ENCODE data around the gene DUSP11.
"Not testable (repeated sequence)": the region's sequence is repeated elsewhere in the genome, so short reads cannot be mapped to it uniquely, and the experiment has no call there.

Gene DUSP11

DNA sequence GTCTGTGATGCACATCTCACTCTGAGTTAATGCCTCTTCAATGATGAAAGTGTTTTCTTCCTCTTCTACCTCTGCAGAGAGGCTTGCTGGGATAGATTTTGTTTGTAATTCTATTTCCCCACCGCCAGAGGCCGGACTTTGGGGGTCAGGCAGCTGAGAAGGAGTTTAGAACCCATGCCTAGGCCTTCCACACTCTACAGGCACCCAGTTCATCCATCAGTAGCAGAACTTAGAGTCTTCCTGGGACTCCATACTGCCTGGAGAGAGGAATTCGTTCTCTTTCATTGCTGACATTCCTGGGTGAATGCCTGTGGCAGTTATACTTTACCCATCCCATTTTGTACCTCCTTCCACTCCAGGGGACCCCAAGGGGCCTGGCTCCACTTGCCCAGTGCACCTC, 51.9 kb downstream of the DUSP11 start:
- Histone ChIP-seq H3K27me3 (ENCODE audit: insufficient read depth, low read length) (no peaks in the 10 kb centered on the region), H3K36me3 (ENCODE audit: insufficient read depth, low read length) (peaks cover 39% of the 10 kb centered on the region), H3K4me3 (ENCODE audit: low read length) (no peak overlapping the region), H3K9me3 (ENCODE audit: low read length) (no peaks in the 10 kb centered on the region), H2AFZ (ENCODE audit: low read depth, low read length) (no peak overlapping the region), H3K4me1 (ENCODE audit: insufficient read depth, low read length) (no peaks in the 10 kb centered on the region)

DNA sequence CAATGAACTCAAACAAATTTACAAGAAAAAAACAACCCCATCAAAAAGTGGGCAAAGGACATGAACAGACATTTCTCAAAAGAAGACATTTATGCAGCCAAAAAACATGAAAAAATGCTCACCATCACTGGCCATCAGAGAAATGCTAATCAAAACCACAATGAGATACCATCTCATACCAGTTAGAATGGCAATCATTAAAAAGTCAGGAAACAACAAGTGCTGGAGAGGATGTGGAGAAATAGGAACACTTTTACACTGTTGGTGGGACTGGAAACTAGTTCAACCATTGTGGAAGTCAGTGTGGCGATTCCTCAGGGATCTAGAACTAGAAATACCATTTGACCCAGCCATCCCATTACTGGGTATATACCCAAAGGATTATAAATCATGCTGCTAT, 53.2 kb downstream of the DUSP11 start:
- not testable (repeated sequence) for H3K4me3 ChIP-seq (ENCODE audit: low read length); H3K4me1 ChIP-seq (ENCODE audit: insufficient read depth, low read length)
- peaks cover 28% of the 10 kb centered on the region for H3K36me3 ChIP-seq (ENCODE audit: insufficient read depth, low read length)

DNA sequence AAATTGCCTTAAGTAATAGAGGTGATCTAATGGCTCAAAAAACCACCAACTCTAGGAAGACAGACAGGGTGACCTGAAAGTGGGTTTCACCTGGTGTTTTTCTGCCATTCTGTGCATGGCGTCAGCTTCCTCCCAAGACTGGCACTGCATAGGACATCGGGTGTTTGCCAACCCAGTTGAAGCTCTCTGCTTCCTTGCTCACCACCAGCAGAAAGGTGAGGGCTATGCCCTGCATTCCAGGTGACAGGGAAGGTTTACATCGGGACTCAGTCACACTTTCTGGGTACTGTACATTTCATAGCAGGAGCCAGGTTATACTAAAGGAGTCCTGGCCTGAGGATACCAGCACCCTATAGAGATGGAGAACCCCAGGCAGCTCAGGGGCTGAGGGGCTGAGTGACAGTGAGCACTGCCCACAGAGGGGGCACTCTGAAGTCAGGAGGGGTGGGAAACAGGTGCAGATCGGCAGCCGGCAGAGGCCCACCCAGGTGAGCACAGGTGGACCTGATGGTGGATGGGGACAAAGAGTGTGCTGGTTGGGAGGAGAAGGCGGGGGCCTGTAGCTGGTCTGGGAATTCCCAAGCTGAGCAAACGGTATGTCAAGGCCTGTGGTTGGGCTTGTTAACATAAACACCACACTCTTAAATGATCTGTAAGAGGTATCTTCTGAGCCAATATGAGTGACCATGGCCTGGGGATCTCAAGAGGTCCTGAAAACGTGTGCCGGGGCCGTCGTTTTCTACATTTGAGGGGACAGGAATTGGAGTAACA, 60.9 kb downstream of the DUSP11 start:
- no peaks in the 10 kb centered on the region for H3K27me3 ChIP-seq (ENCODE audit: insufficient read depth, low read length)
- H3K36me3 ChIP-seq (ENCODE audit: insufficient read depth, low read length): no peaks in the 10 kb centered on the region
- H3K4me3 ChIP-seq (ENCODE audit: low read length): no peak overlapping the region
- peaks cover 3% of the 10 kb centered on the region for H3K9me3 ChIP-seq (ENCODE audit: low read length)
- H2AFZ ChIP-seq (ENCODE audit: low read depth, low read length): no peak overlapping the region
- H3K4me1 ChIP-seq (ENCODE audit: insufficient read depth, low read length): no peaks in the 10 kb centered on the region

More for the DNA sequence above, 53.2 kb downstream of the DUSP11 start:
- H2AFZ ChIP-seq (ENCODE audit: low read depth, low read length); H3K27me3 ChIP-seq (ENCODE audit: insufficient read depth, low read length); H3K9me3 ChIP-seq (ENCODE audit: low read length): not testable (repeated sequence)

GRCh38 chr2:73718421-73718820, 61.5 kb downstream of the DUSP11 start:
- Histone ChIP-seq H2AFZ (ENCODE audit: low read depth, low read length) (no peak overlapping the region), H3K4me1 (ENCODE audit: insufficient read depth, low read length) (no peaks in the 10 kb centered on the region), H3K36me3 (ENCODE audit: insufficient read depth, low read length) (no peaks in the 10 kb centered on the region), H3K9me3 (ENCODE audit: low read length) (peaks cover 3% of the 10 kb centered on the region), H3K4me3 (ENCODE audit: low read length) (no peak overlapping the region), H3K27me3 (ENCODE audit: insufficient read depth, low read length) (no peaks in the 10 kb centered on the region)

- not testable (repeated sequence) for H3K4me3 ChIP-seq (ENCODE audit: low read length)
Measured at GRCh38 chr2:73717695-73718094, 62.2 kb downstream of the DUSP11 start.

GRCh38 chr2:73717251-73717606, 62.7 kb downstream of the DUSP11 start:
- Histone ChIP-seq H3K27me3 (ENCODE audit: insufficient read depth, low read length) (no peaks in the 10 kb centered on the region), H2AFZ (ENCODE audit: low read depth, low read length) (no peak overlapping the region), H3K9me3 (ENCODE audit: low read length) (peaks cover 3% of the 10 kb centered on the region), H3K4me1 (ENCODE audit: insufficient read depth, low read length) (no peaks in the 10 kb centered on the region), H3K4me3 (ENCODE audit: low read length) (no peak overlapping the region), H3K36me3 (ENCODE audit: insufficient read depth, low read length) (no peaks in the 10 kb centered on the region)

More at GRCh38 chr2:73717695-73718094, 62.2 kb downstream of the DUSP11 start:
- H3K4me1 ChIP-seq (ENCODE audit: insufficient read depth, low read length); H3K27me3 ChIP-seq (ENCODE audit: insufficient read depth, low read length); H3K36me3 ChIP-seq (ENCODE audit: insufficient read depth, low read length); H3K9me3 ChIP-seq (ENCODE audit: low read length); H2AFZ ChIP-seq (ENCODE audit: low read depth, low read length): not testable (repeated sequence)

- H3K4me3 ChIP-seq (ENCODE audit: low read length): no peak overlapping the region
- H3K9me3 ChIP-seq (ENCODE audit: low read length): peaks cover 3% of the 10 kb centered on the region
- H2AFZ ChIP-seq (ENCODE audit: low read depth, low read length): no peak overlapping the region
- no peaks in the 10 kb centered on the region for H3K4me1 ChIP-seq (ENCODE audit: insufficient read depth, low read length)
- no peaks in the 10 kb centered on the region for H3K27me3 ChIP-seq (ENCODE audit: insufficient read depth, low read length)
- H3K36me3 ChIP-seq (ENCODE audit: insufficient read depth, low read length): no peaks in the 10 kb centered on the region
Measured at GRCh38 chr2:73716543-73717250, 63.2 kb downstream of the DUSP11 start.

- no peak overlapping the region for H2AFZ ChIP-seq (ENCODE audit: low read depth, low read length)
- H3K27me3 ChIP-seq (ENCODE audit: insufficient read depth, low read length): peaks cover 3% of the 10 kb centered on the region
- H3K4me3 ChIP-seq (ENCODE audit: low read length): no peak overlapping the region
- no peaks in the 10 kb centered on the region for H3K36me3 ChIP-seq (ENCODE audit: insufficient read depth, low read length)
- H3K4me1 ChIP-seq (ENCODE audit: insufficient read depth, low read length): no peaks in the 10 kb centered on the region
- no peaks in the 10 kb centered on the region for H3K9me3 ChIP-seq (ENCODE audit: low read length)
Measured at GRCh38 chr2:73714091-73714490, 65.8 kb downstream of the DUSP11 start.
